Pulmonary artery endothelial cell (primary cell): ENCODE data around the gene WNT6. TPM values are rescaled to one million over a fixed set of nuclear protein-coding genes. Genes with fewer than 3 reads are reported as not detected.

Experiments used
- DNase-seq: peaks from one replicate; pipeline ENCODE4 v3.0.0-alpha.2; 2011; ENCODE audit warnings: low read depth, low spot score
- total RNA-seq: library from RNA; depleted of rRNA; stranded (reverse); fragments of >200 nt; gene quantifications from 2 replicates; pipeline ENCODE4 v1.2.3, GENCODE V29; 2014

The WNT6 gene
- not detected in 2 replicates for total RNA-seq

DNA sequence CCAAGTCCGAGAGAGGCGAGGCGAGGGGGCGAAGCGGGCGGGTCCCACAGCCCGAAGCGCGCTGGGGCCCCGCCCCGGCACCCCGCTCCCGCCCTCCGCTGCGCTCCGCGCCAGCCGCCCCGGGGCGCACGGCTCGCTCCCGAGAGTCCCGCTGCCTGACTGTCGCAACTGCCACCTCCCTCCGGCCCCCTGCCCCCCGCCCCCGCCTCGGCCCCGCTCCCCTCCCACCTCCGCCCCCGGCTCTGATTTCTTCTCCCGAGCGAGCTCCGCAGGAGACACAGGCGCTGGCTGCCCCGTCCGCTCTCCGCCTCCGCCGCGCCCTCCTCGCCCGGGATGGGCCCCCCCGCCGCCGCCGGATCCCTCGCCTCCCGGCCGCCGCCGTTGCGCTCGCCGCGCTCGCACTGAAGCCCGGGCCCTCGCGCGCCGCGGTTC lies at the start of gene WNT6:
TSS of gene WNT6 (plus strand) at position 250 of the 432 bp plus-strand sequence. CDS start 233 bp downstream, outside the sequence.
- no peak for DNase-seq

DNA sequence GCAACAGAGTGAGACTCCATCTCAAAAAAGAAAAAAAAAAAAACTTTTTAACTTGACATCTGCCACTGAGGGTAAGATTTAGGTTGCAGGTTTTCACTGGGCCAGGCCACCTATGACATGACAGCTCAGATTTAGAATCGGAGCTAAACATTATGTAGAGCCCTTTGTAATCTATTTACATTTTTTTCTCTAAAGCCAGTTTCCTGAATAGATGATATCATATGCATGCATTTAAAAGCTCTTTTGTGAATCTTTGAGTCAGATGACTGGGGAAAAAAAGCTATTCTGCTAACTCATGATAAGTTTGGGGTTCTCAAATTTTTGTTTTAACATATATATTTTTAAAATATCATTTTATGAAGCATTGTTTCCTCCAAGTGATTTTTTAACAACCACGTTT lies 49.3 kb upstream of the WNT6 start:
- no peak for DNase-seq

DNA sequence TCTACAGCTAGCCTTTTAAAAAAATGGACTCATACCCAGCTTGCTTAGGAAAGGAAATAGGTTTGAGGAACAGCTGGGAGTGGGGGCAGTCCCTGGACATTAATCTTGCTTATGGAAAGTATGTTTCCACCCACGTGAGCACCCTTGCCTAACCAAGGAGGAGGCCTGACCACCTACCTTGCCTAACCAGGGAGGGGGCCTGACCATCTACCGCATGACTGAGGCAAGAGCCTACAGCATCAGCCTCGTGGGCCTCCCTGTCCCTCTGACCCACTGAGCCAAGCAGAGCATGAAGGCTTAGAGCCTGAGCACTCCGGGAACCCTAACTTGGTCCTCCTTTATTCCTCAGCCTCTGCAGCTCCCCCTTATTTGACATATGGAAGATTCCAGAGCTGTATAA lies 48.2 kb upstream of the WNT6 start:
- DNase-seq = no peak

DNA sequence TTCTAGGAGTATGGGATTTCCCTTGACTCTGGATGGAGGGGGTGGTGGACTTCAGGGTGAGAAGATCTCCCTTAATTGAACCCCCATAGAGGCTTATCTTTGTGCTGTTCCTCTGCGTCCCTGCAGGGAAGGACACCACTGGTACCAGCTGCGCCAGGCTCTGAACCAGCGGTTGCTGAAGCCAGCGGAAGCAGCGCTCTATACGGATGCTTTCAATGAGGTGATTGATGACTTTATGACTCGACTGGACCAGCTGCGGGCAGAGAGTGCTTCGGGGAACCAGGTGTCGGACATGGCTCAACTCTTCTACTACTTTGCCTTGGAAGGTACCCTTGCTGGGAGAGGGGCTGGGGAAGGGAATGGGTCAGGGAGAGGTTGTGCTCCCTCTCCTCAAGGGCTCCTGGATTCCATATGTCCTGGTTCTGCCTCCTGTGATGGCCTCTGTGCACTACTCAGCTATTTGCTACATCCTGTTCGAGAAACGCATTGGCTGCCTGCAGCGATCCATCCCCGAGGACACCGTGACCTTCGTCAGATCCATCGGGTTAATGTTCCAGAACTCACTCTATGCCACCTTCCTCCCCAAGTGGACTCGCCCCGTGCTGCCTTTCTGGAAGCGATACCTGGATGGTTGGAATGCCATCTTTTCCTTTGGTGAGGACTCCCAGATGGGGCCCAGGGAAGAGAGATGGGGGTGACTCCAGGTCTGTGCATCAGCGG lies 47.3 kb upstream of the WNT6 start:
- no peak for DNase-seq

DNA sequence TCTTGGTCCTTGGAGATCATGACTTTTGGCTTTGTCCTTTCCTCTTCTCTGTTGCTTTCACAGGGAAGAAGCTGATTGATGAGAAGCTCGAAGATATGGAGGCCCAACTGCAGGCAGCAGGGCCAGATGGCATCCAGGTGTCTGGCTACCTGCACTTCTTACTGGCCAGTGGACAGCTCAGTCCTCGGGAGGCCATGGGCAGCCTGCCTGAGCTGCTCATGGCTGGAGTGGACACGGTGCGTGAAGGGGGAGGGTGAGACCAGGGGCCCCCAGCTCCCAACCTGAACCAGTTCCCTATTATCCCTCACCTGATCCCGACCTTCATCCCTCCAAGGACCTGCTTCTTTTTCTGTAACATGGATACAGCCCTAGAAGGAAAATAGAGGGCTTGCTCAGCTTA lies 46.7 kb upstream of the WNT6 start:
- DNase-seq = no peak

- DNase-seq = no peak
These were observed 45.7 kb upstream of the WNT6 start for GRCh38 chr2:218813771-218814460.

DNA sequence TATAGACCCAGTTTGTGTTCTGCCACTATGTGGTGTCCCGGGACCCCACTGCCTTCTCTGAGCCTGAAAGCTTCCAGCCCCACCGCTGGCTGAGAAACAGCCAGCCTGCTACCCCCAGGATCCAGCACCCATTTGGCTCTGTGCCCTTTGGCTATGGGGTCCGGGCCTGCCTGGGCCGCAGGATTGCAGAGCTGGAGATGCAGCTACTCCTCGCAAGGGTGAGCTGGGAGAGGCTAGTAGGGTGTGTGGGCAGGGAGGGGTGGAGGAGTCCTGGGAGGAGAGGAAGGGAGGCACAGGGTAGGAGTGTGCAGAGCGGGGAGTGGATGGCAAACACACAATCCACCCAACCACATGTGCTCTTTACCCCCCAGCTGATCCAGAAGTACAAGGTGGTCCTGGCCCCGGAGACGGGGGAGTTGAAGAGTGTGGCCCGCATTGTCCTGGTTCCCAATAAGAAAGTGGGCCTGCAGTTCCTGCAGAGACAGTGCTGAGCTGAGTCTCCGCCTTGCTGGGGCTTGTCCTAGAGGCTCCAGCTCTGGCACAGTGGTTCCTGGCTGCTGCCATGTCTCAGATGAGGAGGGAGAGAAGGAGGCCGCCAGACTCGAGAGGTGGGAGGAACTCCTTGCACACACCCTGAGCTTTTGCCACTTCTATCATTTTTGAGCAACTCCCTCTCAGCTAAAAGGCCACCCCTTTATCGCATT lies 44.9 kb upstream of the WNT6 start:
- no peak for DNase-seq

DNA sequence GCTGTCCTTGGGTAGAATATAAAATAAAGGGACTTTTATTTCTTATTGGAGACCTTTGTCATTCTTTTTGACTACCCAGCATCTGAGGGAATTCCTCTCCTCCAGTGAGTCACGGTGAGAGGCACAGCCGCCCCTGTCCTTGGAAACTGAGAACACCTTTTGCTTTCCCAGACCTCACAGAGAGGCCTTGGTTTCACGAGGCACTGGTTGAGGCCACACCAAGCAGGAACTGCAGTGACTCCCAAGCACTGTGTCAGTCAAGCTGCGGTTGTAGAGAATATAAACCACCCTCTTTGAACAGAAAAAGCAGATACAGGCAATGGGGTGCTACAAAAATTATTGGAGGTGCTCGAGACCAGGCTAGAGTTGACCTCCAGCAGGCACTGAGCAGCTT lies 44.4 kb upstream of the WNT6 start:
- no peak for DNase-seq

- no peak for DNase-seq
These were observed 44.0 kb upstream of the WNT6 start for GRCh38 chr2:218815649-218816048.

- no peak for DNase-seq
These were observed 43.0 kb upstream of the WNT6 start for GRCh38 chr2:218816561-218817011.

DNA sequence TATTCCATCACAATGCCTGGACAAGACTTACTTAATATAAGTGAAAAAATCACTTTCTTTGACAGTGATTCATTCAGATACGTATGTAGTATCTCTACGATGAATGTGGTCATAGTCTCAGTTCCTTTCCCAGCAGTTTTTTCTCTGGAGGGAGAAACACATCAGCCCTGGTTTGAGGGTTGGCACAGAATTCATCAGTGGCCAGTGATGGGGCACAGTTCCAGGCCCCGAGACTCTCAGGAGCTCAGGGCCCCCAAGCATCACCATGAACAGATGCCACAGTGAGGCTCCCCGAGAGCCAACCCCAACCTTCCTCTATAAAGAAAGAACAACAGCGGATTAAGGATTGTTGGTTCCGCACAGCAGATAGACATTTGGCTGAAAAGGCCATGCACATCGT lies 40.5 kb upstream of the WNT6 start:
- no peak for DNase-seq

DNA sequence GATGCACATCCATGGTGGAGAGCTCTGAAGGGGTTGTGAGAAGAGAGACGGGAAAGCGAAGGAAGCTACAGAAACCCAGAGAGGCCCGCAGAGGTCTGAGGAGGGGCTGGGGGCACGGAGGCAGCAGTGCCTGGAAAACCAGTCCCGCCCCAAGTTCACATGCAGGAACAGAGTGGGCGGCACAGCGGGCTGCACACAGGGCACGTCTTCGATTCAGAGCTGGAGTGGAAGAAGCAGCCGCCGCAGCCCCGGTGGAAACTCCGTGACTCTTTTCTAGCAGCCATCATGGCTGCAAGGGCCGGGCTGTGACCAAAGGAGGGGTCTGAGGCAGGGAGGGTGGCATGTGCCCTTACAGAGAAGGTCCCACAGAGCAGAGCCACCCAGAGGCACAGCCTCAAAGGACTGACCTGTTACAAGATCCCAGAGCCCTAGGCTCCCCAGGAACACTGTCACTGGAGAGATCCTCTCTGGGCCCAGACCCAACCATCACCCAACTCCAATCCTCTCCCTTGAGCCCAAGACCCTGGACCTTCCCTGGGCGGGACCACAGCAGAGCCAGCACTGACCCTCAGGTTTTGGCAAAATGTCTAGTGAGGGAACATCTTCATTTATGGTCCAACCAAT lies 38.7 kb upstream of the WNT6 start:
- no peak for DNase-seq

DNA sequence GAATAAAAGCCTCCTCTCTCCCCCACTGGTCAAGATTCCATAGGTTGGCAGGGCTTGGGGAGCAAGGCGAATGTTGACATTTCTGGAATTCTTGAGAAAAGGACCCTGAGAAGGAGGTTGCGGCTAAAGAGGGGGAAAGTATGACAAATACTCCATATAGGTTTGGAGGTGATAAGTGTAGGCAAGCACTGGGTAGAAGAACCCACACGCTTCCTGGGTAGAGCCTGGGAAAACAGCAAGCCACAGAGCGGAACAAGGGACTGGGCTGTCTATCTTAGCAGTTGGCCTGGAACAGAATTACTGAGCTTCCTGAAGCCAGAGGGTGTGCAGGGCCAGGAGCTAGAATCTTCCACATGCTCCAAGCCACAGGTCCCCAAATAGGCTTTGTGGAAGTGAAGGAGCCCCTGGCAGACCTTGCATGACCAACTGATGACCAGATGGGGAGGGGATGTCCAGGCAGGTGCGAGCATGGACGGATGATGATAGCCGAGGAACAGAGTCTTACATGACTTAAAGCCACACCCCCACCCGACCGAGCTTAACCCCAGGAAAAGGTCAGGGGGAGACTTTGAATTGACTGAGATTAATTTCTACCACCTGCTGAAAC lies 37.9 kb upstream of the WNT6 start:
- DNase-seq = no peak

GRCh38 chr2:218822622-218823021 lies 37.0 kb upstream of the WNT6 start:
- DNase-seq = no peak

DNA sequence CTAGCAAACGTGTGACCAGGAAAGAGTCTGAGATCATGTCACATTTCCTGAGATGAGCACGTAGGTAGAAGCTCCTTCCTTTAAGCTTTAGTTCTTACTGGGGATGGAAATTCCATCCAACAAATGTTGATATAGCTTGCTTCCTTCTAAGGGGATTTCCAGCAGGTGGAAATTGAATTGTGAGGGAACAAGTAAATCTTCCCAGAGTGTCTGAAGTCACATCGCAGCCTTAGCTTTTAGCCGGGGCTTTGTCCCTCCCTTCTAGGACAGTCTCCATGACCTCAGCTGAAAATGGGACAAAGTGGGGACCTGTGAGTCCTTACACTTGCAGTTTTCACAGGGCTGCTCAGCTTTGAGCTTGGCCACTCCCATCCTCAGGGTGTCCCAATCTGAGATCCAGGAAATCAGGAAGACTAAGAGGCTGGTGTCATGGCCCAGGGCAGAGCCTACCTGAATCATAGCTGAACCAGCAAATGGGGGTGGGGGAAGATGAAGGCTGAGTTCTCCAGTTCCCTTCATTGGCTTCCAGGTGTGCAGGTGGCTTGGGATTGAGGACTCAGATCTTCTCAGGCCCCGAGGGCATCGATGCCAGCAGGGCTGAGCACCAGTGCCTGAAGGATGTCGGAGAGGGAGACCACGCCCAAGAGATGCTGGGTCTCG lies 36.3 kb upstream of the WNT6 start:
- DNase-seq = no peak

- no peak for DNase-seq
These were observed 35.6 kb upstream of the WNT6 start for GRCh38 chr2:218824004-218824403.

DNA sequence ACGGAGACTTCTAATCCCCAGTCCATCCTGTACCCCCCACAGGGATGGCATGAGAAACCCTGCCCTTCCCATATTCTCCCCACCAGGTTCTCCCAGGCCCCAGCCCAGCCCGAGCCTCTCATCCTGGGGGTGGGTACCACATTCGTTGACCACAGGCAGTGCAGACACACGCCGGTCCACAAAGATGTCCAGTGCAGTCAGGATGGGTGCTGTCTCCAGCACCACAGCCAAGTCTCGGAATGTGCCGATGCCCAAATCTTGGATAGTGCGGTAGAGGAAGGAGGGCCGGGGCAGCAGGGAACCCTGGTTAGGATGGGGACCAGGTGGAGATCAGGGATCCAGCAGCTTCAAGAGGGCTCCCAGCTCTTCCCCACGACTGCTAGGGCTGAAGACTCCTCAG lies 32.8 kb upstream of the WNT6 start:
- no peak for DNase-seq

- no peak for DNase-seq
These were observed 31.7 kb upstream of the WNT6 start for GRCh38 chr2:218827701-218828476.

GRCh38 chr2:218828477-218828778 lies 31.2 kb upstream of the WNT6 start:
- no peak for DNase-seq

DNA sequence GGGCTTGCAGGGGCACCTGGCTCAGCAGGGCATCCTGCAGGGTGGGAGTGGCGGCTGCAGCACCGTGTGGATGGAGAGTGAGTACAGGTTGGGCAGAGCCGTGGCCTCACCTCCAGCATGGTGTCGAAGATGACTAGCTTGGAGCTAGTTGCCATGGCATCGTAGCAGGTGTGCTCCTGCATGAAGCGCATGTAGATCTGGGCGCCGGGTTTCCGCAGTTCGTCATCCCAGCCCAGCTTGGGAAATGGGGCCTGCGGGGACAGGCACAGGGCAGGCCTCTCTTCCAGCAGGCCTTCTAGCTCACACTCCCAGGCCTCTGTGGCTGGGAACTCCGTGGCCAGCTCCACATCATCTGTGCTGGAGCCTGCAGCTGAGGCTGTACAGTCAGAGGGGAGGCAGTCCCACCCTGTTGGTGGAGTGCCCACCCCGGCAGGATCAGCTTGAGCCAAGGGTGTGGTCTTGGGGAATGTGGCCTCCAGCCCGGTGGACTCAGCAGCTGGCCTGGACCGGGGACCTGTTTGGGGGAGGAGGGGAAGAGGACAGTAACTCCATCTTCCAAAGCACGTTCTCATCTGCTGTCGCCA lies 29.6 kb upstream of the WNT6 start:
- DNase-seq = no peak
